ENCODE data around the gene CNRIP1.

CNRIP1 gene

GRCh38 chr2:68291314-68291713 lies 28.4 kb downstream of the CNRIP1 start:
- DNase-seq = no peak

DNA sequence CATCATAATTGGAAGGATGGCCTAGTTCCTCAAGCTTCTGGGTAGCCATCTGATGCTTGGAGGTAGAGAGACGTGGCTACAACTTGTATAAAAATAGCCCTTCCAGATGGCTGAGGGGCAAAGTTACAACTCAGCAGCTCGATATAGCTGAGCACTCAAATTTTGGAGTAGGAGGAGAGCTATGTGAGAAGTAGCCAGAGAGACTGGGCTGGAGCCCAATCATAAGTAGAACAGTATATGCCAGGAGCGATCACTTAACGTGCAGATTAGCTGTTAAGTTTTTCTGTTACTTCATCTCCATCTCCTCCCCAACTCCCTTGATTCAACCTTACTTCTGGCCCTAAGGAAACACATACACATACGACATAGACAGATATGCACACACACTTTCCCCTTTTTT lies 28.8 kb downstream of the CNRIP1 start:
- no peak for DNase-seq

DNA sequence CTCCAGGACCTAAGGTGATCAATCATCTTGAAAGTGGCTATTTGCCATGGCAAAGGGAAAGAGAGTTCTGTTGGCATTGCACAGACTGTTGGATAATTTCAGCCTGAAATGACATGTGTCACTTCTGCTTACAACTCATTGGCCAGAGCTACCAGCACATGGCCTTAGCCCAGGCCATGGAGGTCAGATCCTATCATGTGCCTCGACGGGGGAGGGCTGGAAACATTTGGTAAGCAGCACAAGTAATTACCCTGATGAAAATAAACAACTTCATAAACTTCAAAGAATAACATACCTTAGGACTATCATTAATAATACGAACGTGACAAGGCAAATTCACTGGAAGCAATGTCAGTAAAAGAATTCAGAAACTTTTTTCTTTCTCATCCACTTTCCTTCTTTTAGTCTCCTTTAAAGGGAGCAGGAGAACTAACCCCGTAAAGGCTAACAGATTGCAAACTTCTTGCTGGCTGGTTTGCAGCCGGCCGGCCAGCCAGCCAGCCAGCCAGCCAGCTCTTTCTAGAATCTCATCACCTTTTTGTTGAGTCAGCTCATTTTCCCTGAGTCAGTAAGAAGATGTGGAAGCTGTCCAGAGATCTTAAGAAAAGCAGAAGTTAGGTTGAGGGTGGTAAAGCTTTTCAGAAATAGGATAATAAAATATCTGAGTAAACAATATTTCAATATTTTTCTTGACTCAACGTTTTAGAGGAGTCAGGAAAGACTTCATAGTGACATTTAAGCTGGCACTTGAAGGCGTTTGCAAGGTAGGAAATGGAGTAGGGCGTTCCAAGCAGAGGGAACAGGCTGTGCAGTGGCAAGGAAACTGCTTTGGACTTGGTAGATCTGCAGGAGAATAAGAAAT lies 31.9 kb downstream of the CNRIP1 start:
- peak; percentile 80 to 82 for DNase-seq

DNA sequence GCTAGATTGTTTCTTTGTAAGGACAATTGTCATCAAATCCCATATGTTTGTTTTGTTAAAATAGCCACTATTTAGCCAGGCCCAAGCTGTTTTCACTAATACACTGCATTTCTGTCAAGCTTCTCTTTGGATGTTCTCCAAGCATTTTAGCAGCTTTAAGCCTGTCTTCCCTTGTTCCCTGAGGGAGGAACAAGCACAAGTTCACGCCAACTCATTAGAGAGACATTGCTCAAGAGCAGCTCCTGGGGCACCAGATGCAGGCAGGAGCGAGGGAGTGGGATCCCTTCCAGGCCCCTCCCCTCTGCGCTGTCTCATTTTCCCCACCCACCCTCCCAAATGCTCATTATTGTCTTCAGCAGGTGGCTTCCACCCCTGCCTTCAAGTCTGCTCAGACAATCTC lies 34.9 kb downstream of the CNRIP1 start:
- DNase-seq = peak; percentile 21 to 30

DNA sequence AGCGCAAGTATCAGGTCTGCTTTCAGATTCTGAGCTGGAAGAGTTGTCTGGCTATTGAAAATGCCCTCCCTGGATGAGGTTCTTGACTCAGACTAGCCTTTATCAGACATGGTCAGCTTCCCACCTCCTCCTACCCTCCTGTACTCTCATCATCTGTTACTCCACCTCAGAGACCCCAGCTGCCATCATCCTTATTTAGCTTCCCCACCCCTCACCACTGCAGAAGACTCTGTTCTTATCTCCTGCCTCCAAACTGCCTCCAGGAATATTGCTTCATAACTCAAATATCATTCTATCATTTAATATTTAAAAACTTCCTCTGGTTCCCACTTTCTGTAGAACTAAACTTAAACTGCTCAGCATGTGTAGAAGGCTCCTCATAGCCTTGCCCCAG lies 36.3 kb downstream of the CNRIP1 start:
- DNase-seq = no peak

DNA sequence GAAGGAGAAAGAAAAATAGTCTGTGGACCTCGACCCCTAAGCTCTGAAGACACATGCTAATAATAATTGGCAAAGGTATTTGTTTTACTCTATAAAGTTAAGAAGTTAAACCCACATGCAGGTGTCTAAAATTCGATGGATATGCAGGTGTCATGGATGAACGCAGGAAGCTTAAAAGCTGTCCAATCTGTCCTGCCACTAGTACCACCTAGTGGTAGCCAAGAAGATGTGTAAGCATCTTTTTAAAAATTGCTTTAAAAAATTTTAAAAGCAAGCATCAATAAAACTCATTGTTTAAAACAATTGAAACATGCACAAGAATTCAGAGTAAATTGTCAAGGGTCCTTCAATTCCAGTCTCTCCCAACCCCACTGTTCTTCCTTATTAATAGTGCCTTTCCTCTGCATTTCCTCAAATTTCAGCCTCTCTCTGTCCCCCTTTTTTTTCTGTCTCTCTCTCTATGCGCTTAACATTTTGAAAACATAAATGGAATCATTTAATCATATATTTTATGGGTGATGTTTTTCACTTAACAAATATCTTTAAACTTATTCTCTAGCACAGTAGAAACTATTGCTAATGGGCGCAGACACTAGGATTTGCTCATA lies 36.8 kb downstream of the CNRIP1 start:
- DNase-seq = peak; percentile 16

DNA sequence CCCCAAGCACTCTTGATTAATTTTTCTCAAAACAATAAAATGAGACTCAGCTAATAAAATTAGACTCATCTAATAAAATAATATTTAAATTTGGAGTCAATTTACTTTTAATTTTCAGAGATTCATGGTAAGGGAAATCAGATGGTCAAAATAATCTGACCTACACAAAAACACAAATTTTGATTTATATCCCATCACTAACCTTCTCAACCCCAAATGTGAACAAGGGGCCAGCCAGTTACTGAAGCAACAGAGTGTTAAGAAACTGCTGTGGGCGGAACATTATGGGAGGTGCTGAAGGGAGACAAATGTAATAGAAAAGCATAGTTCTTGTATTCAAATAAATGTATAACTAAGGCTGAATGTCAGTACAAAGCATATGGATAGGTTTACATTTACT lies 39.0 kb downstream of the CNRIP1 start:
- peak; percentile 31 to 53 for DNase-seq

DNA sequence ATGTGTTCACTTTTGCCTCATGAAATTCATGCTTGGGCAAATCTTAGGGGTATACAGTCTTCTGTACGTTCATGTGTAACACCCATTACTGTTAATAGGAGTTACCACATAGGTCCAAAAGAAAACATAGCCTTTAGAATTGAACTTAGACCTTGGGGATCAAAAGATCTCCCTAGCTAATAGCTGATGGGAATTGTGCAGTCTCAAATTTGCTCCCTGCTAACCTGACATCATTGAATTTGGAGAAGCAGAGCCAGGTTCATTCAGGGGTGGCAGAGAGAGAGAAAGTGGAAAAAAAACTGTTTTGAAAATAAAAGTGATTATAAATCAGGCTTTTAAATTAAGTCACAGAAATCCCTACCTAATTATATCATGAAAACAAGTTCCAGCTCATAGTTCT lies 39.4 kb downstream of the CNRIP1 start:
- DNase-seq = no peak

GRCh38 chr2:68279691-68280090 lies 40.1 kb downstream of the CNRIP1 start:
- no peak for DNase-seq

- DNase-seq = no peak
Measured at GRCh38 chr2:68278169-68278568, 41.6 kb downstream of the CNRIP1 start.

GRCh38 chr2:68274022-68274421 lies 45.7 kb downstream of the CNRIP1 start:
- DNase-seq = no peak

- DNase-seq = peak; percentile 67 to 86
Measured at GRCh38 chr2:68272246-68272994, 47.3 kb downstream of the CNRIP1 start.

- no peak for DNase-seq
Measured at GRCh38 chr2:68266655-68267054, 53.1 kb downstream of the CNRIP1 start.

DNA sequence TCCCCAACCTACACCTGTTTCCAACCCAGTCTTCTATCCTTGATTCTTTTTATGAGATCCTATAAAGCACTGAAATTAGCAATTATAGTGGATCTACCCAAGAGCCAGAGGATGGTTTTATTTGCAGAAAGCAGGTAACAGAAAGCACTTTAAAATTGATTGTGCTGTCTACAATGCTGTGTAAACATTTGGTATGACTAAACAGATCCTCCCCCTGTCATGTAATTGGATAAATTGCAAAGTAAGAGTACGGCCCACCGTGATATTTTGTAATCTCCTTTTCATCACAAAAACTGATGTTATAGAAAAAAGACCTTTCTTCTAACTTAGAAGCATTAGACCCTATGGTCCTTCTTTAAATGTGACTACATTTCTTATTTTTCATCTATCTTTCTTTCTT lies 56.1 kb downstream of the CNRIP1 start:
- no peak for DNase-seq

GRCh38 chr2:68258851-68259250 lies 60.9 kb downstream of the CNRIP1 start:
- DNase-seq = no peak

DNA sequence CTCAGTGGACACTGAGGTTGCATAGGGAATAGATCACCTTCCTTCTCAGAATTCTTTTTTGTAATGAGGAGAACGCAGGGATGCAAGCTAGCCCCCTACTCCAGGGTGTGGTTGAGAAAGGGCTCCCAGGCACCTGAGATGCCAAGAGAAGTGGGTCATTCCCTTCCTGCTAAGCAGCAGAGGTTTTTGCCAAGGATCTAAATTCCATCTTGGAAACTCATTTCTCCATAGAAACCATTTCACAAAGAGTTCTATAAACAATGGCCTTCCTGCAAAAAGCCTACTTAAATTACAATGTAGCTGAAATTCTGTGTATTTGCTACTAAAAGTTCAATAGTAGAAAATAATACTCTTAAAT lies 63.7 kb downstream of the CNRIP1 start:
- DNase-seq = no peak

DNA sequence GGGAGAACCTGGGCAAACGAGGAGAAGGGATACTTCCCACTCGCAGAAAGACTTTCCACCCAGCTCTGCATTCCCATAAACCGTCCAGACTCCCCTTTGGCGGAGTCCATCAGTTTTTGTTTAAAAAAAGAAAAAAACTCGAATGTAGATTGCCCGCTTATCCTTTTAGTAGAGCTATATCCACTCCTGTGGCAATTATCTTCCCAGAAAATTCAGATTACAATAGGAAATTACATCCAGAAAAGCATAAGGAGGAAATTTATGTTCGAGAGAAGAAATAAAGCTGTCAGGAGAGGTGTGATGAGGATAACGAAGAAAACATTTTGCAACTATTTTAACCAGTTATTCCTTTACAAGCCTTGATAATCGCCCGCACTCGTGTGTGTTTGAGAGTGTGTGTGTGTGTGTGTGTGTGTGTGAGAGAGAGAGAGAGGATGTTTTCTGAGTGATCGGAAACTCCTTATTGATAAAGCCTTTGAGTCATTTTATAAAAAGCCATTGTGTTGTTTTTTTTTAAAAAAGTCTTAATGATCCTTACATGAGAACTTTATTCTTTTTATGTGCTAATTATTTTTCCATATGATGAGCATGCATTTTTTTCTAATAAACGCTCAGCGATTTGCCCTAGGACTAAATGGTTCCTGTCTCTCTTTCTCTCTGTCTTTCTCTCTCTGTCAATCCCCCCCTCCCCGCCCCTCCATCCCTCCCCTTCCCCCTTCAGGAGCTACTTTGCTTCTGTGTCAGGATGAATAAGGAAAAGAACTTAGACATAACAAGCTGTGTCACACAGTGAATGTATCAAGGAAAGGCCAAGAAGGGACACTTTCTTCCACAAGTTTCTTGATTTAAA lies 66.3 kb downstream of the CNRIP1 start:
- no peak for DNase-seq

- DNase-seq = peak; percentile 91 to 92
Measured at GRCh38 chr2:68252400-68253218, 67.1 kb downstream of the CNRIP1 start, which contains the start of gene PPP3R1. TSS of gene PPP3R1 (minus strand) at chr2:68252532. CDS start at chr2:68252127, 405 bp downstream.

GRCh38 chr2:68251855-68252399 lies 67.8 kb downstream of the CNRIP1 start:
- no peak for DNase-seq

- DNase-seq = peak; percentile 81 to 83
Measured at GRCh38 chr2:68251187-68251854, 68.4 kb downstream of the CNRIP1 start.

GRCh38 chr2:68250652-68251186 lies 69.0 kb downstream of the CNRIP1 start:
- DNase-seq = no peak

Measured in inflammatory macrophage treated with lipopolysaccharide for 1 hour (primary cell).